CD4-positive, alpha-beta memory T cell (primary cell): ENCODE measurements around the gene CST7. TPM values are rescaled to one million over a fixed set of nuclear protein-coding genes. Genes with fewer than 3 reads are reported as not detected.

Experiments used
- CTCF ChIA-PET: fragments of 350-600 bp; sonication (Branson Sonifier 250); formaldehyde crosslinking; loops from one replicate; lab custom pipeline; 2021; ENCODE audit warnings: inconsistent platforms; ENCODE audit not compliant: partially characterized antibody; lab: Charles Lee
- POLR2A ChIA-PET: fragments of 350-600 bp; sonication (Branson Sonifier 250); formaldehyde crosslinking; loops from one replicate; lab custom pipeline; 2021; ENCODE audit not compliant: partially characterized antibody; lab: Charles Lee
- DNase-seq, 5 donors: peaks; one replicate each; pipeline versions ENCODE4 v3.0.0 to v3.0.0-alpha.2; 2020 to 2022; ENCODE audit warnings: mixed read lengths in 1 of 5
- H3K27ac ChIP-seq: one replicate; pipeline ENCODE4 v1.7.0; 2013; ENCODE audit warnings: low read depth, low read length
- H3K27me3 ChIP-seq: 2 replicates; pipeline ENCODE4 v1.7.0; 2013; ENCODE audit warnings: mild to moderate bottlenecking, low read length, moderate library complexity; ENCODE audit not compliant: insufficient read depth
- H3K36me3 ChIP-seq: 2 replicates; pipeline ENCODE4 v1.7.0; 2013; ENCODE audit warnings: mild to moderate bottlenecking, low read length, moderate library complexity; ENCODE audit not compliant: insufficient read depth
- H3K4me1 ChIP-seq: 2 replicates; pipeline ENCODE4 v1.7.0; 2013; ENCODE audit warnings: mild to moderate bottlenecking, low read length, moderate library complexity; ENCODE audit not compliant: insufficient read depth
- H3K4me3 ChIP-seq, 2 donors: one replicate each; pipeline ENCODE4 v1.7.0; 2013; ENCODE audit warnings: low read length in 2 of 2, mild to moderate bottlenecking in 1 of 2
- H3K9me3 ChIP-seq, 2 donors: one replicate each; pipeline ENCODE4 v1.7.0; 2013; ENCODE audit warnings: low read length in 2 of 2, control low read depth in 1 of 2; ENCODE audit not compliant: control insufficient read depth in 1 of 2
- H3K27ac Mint-ChIP-seq, 7 donors: one replicate each; pipeline ENCODE4 v1.8.0; 2020 to 2021; ENCODE audit warnings: mixed read lengths in 7 of 7, mild to moderate bottlenecking in 6 of 7, inconsistent platforms in 3 of 7, moderate library complexity in 3 of 7
- H3K27me3 Mint-ChIP-seq, 2 donors: one replicate each; pipeline ENCODE4 v1.8.0; 2020 to 2021; ENCODE audit warnings: mixed read lengths in 2 of 2
- H3K36me3 Mint-ChIP-seq, 2 donors: one replicate each; pipeline ENCODE4 v1.8.0; 2020 to 2021; ENCODE audit warnings: mixed read lengths in 2 of 2, inconsistent platforms in 1 of 2, mild to moderate bottlenecking in 1 of 2
- H3K4me1 Mint-ChIP-seq, 4 donors: one replicate each; pipeline ENCODE4 v1.8.0; 2020 to 2021; ENCODE audit warnings: mixed read lengths in 4 of 4, mild to moderate bottlenecking in 1 of 4
- H3K4me3 Mint-ChIP-seq, 8 donors: one replicate each; pipeline ENCODE4 v1.8.0; 2020 to 2021; ENCODE audit warnings: mixed read lengths in 8 of 8, mild to moderate bottlenecking in 7 of 8, moderate library complexity in 6 of 8, inconsistent platforms in 3 of 8
- H3K9me3 Mint-ChIP-seq, 8 donors: one replicate each; pipeline ENCODE4 v1.8.0; 2020 to 2021; ENCODE audit warnings: mixed read lengths in 8 of 8, mild to moderate bottlenecking in 5 of 8, inconsistent platforms in 3 of 8, moderate library complexity in 1 of 8
- intact Hi-C: fragments of 100-400 bp; cut with micrococcal nuclease; formaldehyde crosslinking; loops from one replicate; pipeline ENCODE4 v1.15.1; 2023
- polyA plus RNA-seq, 2 donors: library from polyadenylated mRNA; unstranded; fragments of 300-500 nt; fragmentation: Illumina TruSeq; gene quantifications; one replicate each; pipeline ENCODE4 v1.2.3, GENCODE V29; 2021
- total RNA-seq, 2 experiments: library from RNA; stranded (reverse); gene quantifications; one replicate each; pipeline ENCODE4 v1.2.3, GENCODE V29; 2021

Gene CST7
- total and polyA plus RNA-seq, 4 experiments from 2014 or later = 23.2 to 62.8 (median 40.5) TPM

GRCh38 chr20:24912397-24913075 is 36.5 kb upstream of the CST7 start:
- H3K4me1 Mint-ChIP-seq = peaks cover 0 to 5% (median 0%) of the 10 kb centered on the region in 4 donors
- POLR2A ChIA-PET = no interaction called here
- intact Hi-C loops = no loop called here
- CTCF ChIA-PET = no interaction called here
- Histone ChIP-seq H3K27ac (no peak overlapping the region), H3K36me3 (no peaks in the 10 kb centered on the region), H3K4me3 (no peak overlapping the region), H3K27me3 (no peaks in the 10 kb centered on the region), H3K4me1 (no peaks in the 10 kb centered on the region), H3K9me3 (no peaks in the 10 kb centered on the region)
- peak overlapping the region in 1 of 7 donors; percentile 50 for H3K27ac Mint-ChIP-seq
- no peaks in the 10 kb centered on the region for H3K36me3 Mint-ChIP-seq
- peaks cover 0 to 11% (median 7%) of the 10 kb centered on the region in 8 donors for H3K9me3 Mint-ChIP-seq
- no peak overlapping the region for H3K4me3 Mint-ChIP-seq
- no peak for DNase-seq
- peaks cover 0 to 1% of the 10 kb centered on the region in 2 donors for H3K27me3 Mint-ChIP-seq

GRCh38 chr20:24913076-24913628 is 35.9 kb upstream of the CST7 start:
- H3K4me3 ChIP-seq = no peak overlapping the region
- H3K27ac ChIP-seq = no peak overlapping the region
- no peak for DNase-seq
- POLR2A ChIA-PET = no interaction called here
- intact Hi-C loops = no loop called here
- H3K9me3 ChIP-seq = no peaks in the 10 kb centered on the region
- no peaks in the 10 kb centered on the region for H3K36me3 ChIP-seq
- Mint-ChIP-seq H3K9me3 (peaks cover 0 to 8% (median 2%) of the 10 kb centered on the region in 8 donors), H3K36me3 (no peaks in the 10 kb centered on the region), H3K4me1 (peaks cover 0 to 6% (median 2%) of the 10 kb centered on the region in 4 donors), H3K4me3 (no peak overlapping the region), H3K27ac (no peak overlapping the region), H3K27me3 (peaks cover 0 to 1% of the 10 kb centered on the region in 2 donors)
- H3K4me1 ChIP-seq = peaks cover 3% of the 10 kb centered on the region
- no peaks in the 10 kb centered on the region for H3K27me3 ChIP-seq
- CTCF ChIA-PET = interaction anchor here (1.1 kb wide), 1 partner anchor 15 kb away, joined by 3 read pairs; no protein-coding TSS in a partner anchor

- no peaks in the 10 kb centered on the region for H3K36me3 Mint-ChIP-seq
- no peak overlapping the region for H3K4me3 Mint-ChIP-seq
- ChIA-PET POLR2A (no interaction called here), CTCF (interaction anchor here (1.1 kb wide), 1 partner anchor 13 kb away, joined by 3 read pairs; no protein-coding TSS in a partner anchor)
- Histone ChIP-seq H3K9me3 (no peaks in the 10 kb centered on the region), H3K27me3 (no peaks in the 10 kb centered on the region), H3K27ac (no peak overlapping the region), H3K36me3 (no peaks in the 10 kb centered on the region), H3K4me1 (peaks cover 7% of the 10 kb centered on the region), H3K4me3 (no peak overlapping the region)
- no peak overlapping the region for H3K27ac Mint-ChIP-seq
- peaks cover 0 to 2% (median 0%) of the 10 kb centered on the region in 8 donors for H3K9me3 Mint-ChIP-seq
- DNase-seq = no peak
- peaks cover 2 to 11% (median 6%) of the 10 kb centered on the region in 4 donors for H3K4me1 Mint-ChIP-seq
- H3K27me3 Mint-ChIP-seq = peaks cover 1 to 3% of the 10 kb centered on the region in 2 donors
- intact Hi-C loops = no loop called here
Observed at GRCh38 chr20:24914388-24915241, 34.5 kb upstream of the CST7 start.

- Histone ChIP-seq H3K36me3 (no peaks in the 10 kb centered on the region), H3K9me3 (no peaks in the 10 kb centered on the region), H3K27me3 (no peaks in the 10 kb centered on the region), H3K4me1 (peaks cover 7% of the 10 kb centered on the region), H3K27ac (no peak overlapping the region), H3K4me3 (no peak overlapping the region)
- Mint-ChIP-seq H3K4me3 (no peak overlapping the region), H3K4me1 (peaks cover 2 to 11% (median 6%) of the 10 kb centered on the region in 4 donors), H3K9me3 (no peaks in the 10 kb centered on the region), H3K27me3 (peaks cover 2 to 8% of the 10 kb centered on the region in 2 donors), H3K36me3 (no peaks in the 10 kb centered on the region), H3K27ac (no peak overlapping the region)
- intact Hi-C loops = no loop called here
- DNase-seq = no peak
- ChIA-PET CTCF (no interaction called here), POLR2A (no interaction called here)
Observed at GRCh38 chr20:24915440-24915839, 33.6 kb upstream of the CST7 start.

GRCh38 chr20:24915892-24916291 is 33.2 kb upstream of the CST7 start:
- Histone ChIP-seq H3K4me3 (no peak overlapping the region), H3K36me3 (no peaks in the 10 kb centered on the region), H3K9me3 (no peaks in the 10 kb centered on the region), H3K27me3 (no peaks in the 10 kb centered on the region), H3K27ac (no peak overlapping the region), H3K4me1 (peaks cover 7% of the 10 kb centered on the region)
- Mint-ChIP-seq H3K4me1 (peaks cover 2 to 11% (median 6%) of the 10 kb centered on the region in 4 donors), H3K36me3 (no peaks in the 10 kb centered on the region), H3K27me3 (peaks cover 2 to 8% of the 10 kb centered on the region in 2 donors), H3K4me3 (no peak overlapping the region), H3K27ac (no peak overlapping the region), H3K9me3 (no peaks in the 10 kb centered on the region)
- ChIA-PET POLR2A (no interaction called here), CTCF (interaction anchor here (3.1 kb wide), 1 partner anchor 977 kb away, joined by 23 read pairs; no protein-coding TSS in a partner anchor)
- intact Hi-C loops = no loop called here
- DNase-seq = no peak

GRCh38 chr20:24916412-24916811 is 32.7 kb upstream of the CST7 start:
- DNase-seq = no peak
- CTCF ChIA-PET = interaction anchor here (3.1 kb wide), 2 partner anchors 15 to 978 kb away, joined by 21 to 23 read pairs; no protein-coding TSS in a partner anchor
- no peak overlapping the region for H3K27ac ChIP-seq
- H3K27me3 ChIP-seq = no peaks in the 10 kb centered on the region
- no peaks in the 10 kb centered on the region for H3K9me3 ChIP-seq
- intact Hi-C loops = no loop called here
- Mint-ChIP-seq H3K36me3 (no peaks in the 10 kb centered on the region), H3K27me3 (peaks cover 2 to 8% of the 10 kb centered on the region in 2 donors), H3K4me1 (peaks cover 2 to 11% (median 6%) of the 10 kb centered on the region in 4 donors), H3K4me3 (peak overlapping the region in 1 of 8 donors; percentile 10), H3K27ac (no peak overlapping the region), H3K9me3 (peaks cover 0 to 5% (median 0%) of the 10 kb centered on the region in 8 donors)
- H3K4me3 ChIP-seq = no peak overlapping the region
- H3K36me3 ChIP-seq = no peaks in the 10 kb centered on the region
- POLR2A ChIA-PET = no interaction called here
- peaks cover 7% of the 10 kb centered on the region for H3K4me1 ChIP-seq
